PC-3 (cell line): Measurements from ENCODE around the gene UBASH3A.

Source experiments
- EZH2phosphoT487 ChIP-seq: fragments of 300-600 bp; sonication (generic); IDR thresholded peaks from 2 replicates; pipeline ENCODE4 v1.6.1; 2018; ENCODE audit warnings: mild to moderate bottlenecking, antibody characterized with exemption, low read length, borderline replicate concordance
- TF ChIP-seq, protein P1 (sequence below): fragments of 300-600 bp; sonication (generic); conservative IDR thresholded peaks from 2 replicates; pipeline ENCODE4 v1.5.1; 2017; ENCODE audit warnings: antibody characterized with exemption, low read depth, mild to moderate bottlenecking, low read length

DNA sequence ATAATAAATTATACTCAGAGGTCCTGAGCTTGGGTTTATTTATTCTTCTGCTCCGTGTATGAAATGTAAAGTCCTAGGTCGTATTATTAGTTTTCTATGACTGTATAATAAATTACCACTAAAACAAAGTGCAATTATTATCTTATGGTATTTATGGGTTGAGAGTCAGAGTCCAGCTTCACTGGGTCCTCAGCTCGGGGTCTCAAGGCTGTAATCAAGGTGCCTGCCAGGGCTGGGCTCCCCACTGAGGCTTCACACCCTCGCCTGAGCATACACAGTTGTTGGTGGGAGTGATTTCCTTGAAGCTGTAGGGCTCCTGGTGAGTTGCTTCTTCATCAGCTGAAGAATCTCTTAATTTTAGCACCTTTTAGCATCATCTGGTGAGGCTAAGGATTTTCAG, 15.2 kb downstream of the UBASH3A start:
- TF ChIP-seq, protein P1, sequence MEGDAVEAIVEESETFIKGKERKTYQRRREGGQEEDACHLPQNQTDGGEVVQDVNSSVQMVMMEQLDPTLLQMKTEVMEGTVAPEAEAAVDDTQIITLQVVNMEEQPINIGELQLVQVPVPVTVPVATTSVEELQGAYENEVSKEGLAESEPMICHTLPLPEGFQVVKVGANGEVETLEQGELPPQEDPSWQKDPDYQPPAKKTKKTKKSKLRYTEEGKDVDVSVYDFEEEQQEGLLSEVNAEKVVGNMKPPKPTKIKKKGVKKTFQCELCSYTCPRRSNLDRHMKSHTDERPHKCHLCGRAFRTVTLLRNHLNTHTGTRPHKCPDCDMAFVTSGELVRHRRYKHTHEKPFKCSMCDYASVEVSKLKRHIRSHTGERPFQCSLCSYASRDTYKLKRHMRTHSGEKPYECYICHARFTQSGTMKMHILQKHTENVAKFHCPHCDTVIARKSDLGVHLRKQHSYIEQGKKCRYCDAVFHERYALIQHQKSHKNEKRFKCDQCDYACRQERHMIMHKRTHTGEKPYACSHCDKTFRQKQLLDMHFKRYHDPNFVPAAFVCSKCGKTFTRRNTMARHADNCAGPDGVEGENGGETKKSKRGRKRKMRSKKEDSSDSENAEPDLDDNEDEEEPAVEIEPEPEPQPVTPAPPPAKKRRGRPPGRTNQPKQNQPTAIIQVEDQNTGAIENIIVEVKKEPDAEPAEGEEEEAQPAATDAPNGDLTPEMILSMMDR, result no peak
- no peak for TF ChIP-seq EZH2phosphoT487
